Calu3 (cell line): Measurements from ENCODE around the gene GTSE1. TPM values are rescaled to one million over a fixed set of nuclear protein-coding genes. Genes with fewer than 3 reads are reported as not detected.

Experiments
- BruUV-seq: library from RNA; stranded (reverse); fragments of 400-500 nt; replicated peaks from 2 replicates; lab custom pipeline; 2021; lab: Mats Ljungman, UMichigan
- CTCF ChIA-PET: fragments of 300-600 bp; sonication (Branson Sonifier 250); formaldehyde crosslinking; loops from one replicate; lab custom pipeline; 2022; ENCODE audit warnings: antibody characterized with exemption; lab: Charles Lee
- DNase-seq: peaks from one replicate; pipeline ENCODE4 v3.0.0; 2022
- H3K27ac Mint-ChIP-seq: one replicate; pipeline ENCODE4 v1.8.0; 2022; ENCODE audit warnings: mixed read lengths; ENCODE audit not compliant: unreplicated experiment
- H3K27me3 Mint-ChIP-seq: one replicate; pipeline ENCODE4 v1.8.0; 2022; ENCODE audit warnings: mixed read lengths; ENCODE audit not compliant: unreplicated experiment
- H3K36me3 Mint-ChIP-seq: one replicate; pipeline ENCODE4 v1.8.0; 2022; ENCODE audit warnings: mild to moderate bottlenecking, moderate library complexity, mixed read lengths; ENCODE audit not compliant: insufficient read depth, unreplicated experiment
- H3K4me1 Mint-ChIP-seq: one replicate; pipeline ENCODE4 v1.8.0; 2022; ENCODE audit warnings: mild to moderate bottlenecking, low read depth, mixed read lengths; ENCODE audit not compliant: unreplicated experiment
- H3K4me3 Mint-ChIP-seq: one replicate; pipeline ENCODE4 v1.8.0; 2022; ENCODE audit warnings: mild to moderate bottlenecking, low read depth, moderate library complexity, mixed read lengths; ENCODE audit not compliant: unreplicated experiment
- H3K9me3 Mint-ChIP-seq: one replicate; pipeline ENCODE4 v1.8.0; 2022; ENCODE audit warnings: low read depth, mixed read lengths; ENCODE audit not compliant: unreplicated experiment
- CTCF ChIP-seq: fragments of 200-600 bp; IDR thresholded peaks from one replicate; pipeline ENCODE4 v1.8.0; 2022; ENCODE audit warnings: antibody characterized with exemption; ENCODE audit not compliant: unreplicated experiment
- intact Hi-C: fragments of 100-400 bp; cut with micrococcal nuclease; formaldehyde crosslinking; loops from one replicate; pipeline ENCODE4 v1.10.0; 2022; ENCODE audit not compliant: unreplicated experiment
- total RNA-seq: library from RNA; stranded (reverse); gene quantifications from 2 replicates; pipeline ENCODE4 v1.2.3, GENCODE V29; 2022

Gene GTSE1
- total RNA-seq, 1 experiment from 2014 or later, result 53.5 TPM

GRCh38 chr22:46362934-46363515 is 66.4 kb downstream of the GTSE1 start:
- no TSS peak for BruUV-seq
- CTCF ChIA-PET, result no interaction called here
- Mint-ChIP-seq H3K9me3 (no peaks in the 10 kb centered on the region), H3K4me3 (no peak overlapping the region), H3K27me3 (no peaks in the 10 kb centered on the region), H3K4me1 (peaks cover 6% of the 10 kb centered on the region), H3K36me3 (peaks cover 56% of the 10 kb centered on the region), H3K27ac (no peak overlapping the region)
- TF ChIP-seq CTCF, result no peak
- intact Hi-C loops, result no loop called here
- DNase-seq, result no peak

GRCh38 chr22:46363611-46364321 is 67.1 kb downstream of the GTSE1 start:
- Mint-ChIP-seq H3K27ac (no peak overlapping the region), H3K36me3 (peaks cover 52% of the 10 kb centered on the region), H3K27me3 (no peaks in the 10 kb centered on the region), H3K4me1 (peaks cover 14% of the 10 kb centered on the region), H3K9me3 (no peaks in the 10 kb centered on the region), H3K4me3 (no peak overlapping the region)
- no peak for TF ChIP-seq CTCF
- DNase-seq, result no peak
- CTCF ChIA-PET, result no interaction called here
- no TSS peak for BruUV-seq
- intact Hi-C loops, result no loop called here

- H3K36me3 Mint-ChIP-seq, result peaks cover 52% of the 10 kb centered on the region
- no TSS peak for BruUV-seq
- peaks cover 18% of the 10 kb centered on the region for H3K4me1 Mint-ChIP-seq
- H3K9me3 Mint-ChIP-seq, result no peaks in the 10 kb centered on the region
- no peak for TF ChIP-seq CTCF
- CTCF ChIA-PET, result no interaction called here
- no peak overlapping the region for H3K4me3 Mint-ChIP-seq
- H3K27me3 Mint-ChIP-seq, result no peaks in the 10 kb centered on the region
- H3K27ac Mint-ChIP-seq, result no peak overlapping the region
- intact Hi-C loops, result loop anchor here (5.0 kb wide), 1 partner anchor 178 kb away; no protein-coding TSS in a partner anchor
- no peak for DNase-seq
Measured at GRCh38 chr22:46364341-46365165, 67.9 kb downstream of the GTSE1 start.

- intact Hi-C loops, result loop anchor here (5.0 kb wide), 1 partner anchor 177 kb away; no protein-coding TSS in a partner anchor
Measured at GRCh38 chr22:46365166-46365624, 68.5 kb downstream of the GTSE1 start.

More at GRCh38 chr22:46365166-46365624, 68.5 kb downstream of the GTSE1 start:
- no peaks in the 10 kb centered on the region for H3K9me3 Mint-ChIP-seq
- no TSS peak for BruUV-seq
- H3K4me3 Mint-ChIP-seq, result no peak overlapping the region
- H3K4me1 Mint-ChIP-seq, result peaks cover 25% of the 10 kb centered on the region
- no peak for DNase-seq
- CTCF ChIA-PET, result no interaction called here
- no peak overlapping the region for H3K27ac Mint-ChIP-seq
- no peaks in the 10 kb centered on the region for H3K27me3 Mint-ChIP-seq
- peaks cover 47% of the 10 kb centered on the region for H3K36me3 Mint-ChIP-seq
- no peak for TF ChIP-seq CTCF
